ENCODE measurements around the gene MCF2L2. TPM values are rescaled to one million over a fixed set of nuclear protein-coding genes. Genes with fewer than 3 reads are reported as not detected.

MCF2L2 gene
- total RNA-seq, 1 donor from 2014 or later: 18.1 TPM

DNA sequence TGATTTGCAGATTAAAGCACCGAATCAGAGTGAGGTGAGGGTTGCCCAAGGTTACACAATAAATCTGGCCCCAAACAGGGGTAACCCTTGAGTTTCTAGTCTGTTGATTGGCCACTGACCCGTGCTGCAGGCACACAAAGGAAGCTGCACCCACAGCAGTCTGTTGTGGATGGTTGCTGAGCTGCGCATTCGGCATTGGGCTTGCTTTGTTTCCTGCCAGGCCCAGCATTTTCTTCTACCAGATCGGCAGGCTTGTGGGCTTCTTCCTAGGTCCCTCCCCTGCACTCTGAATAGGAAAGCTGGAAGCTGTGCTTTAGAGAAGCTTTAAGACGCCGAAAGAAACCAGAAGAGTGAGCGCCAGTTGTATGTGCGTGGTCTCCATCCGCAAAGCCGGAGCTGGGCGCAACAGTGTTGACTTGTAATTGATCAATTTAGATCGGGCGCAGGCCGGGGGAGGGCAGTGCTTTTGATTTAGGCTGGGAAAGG lies 163.2 kb downstream of the MCF2L2 start:
- H3K4me3 Mint-ChIP-seq (ENCODE audit: unreplicated experiment): no peak overlapping the region
- TF ChIP-seq, protein P1, sequence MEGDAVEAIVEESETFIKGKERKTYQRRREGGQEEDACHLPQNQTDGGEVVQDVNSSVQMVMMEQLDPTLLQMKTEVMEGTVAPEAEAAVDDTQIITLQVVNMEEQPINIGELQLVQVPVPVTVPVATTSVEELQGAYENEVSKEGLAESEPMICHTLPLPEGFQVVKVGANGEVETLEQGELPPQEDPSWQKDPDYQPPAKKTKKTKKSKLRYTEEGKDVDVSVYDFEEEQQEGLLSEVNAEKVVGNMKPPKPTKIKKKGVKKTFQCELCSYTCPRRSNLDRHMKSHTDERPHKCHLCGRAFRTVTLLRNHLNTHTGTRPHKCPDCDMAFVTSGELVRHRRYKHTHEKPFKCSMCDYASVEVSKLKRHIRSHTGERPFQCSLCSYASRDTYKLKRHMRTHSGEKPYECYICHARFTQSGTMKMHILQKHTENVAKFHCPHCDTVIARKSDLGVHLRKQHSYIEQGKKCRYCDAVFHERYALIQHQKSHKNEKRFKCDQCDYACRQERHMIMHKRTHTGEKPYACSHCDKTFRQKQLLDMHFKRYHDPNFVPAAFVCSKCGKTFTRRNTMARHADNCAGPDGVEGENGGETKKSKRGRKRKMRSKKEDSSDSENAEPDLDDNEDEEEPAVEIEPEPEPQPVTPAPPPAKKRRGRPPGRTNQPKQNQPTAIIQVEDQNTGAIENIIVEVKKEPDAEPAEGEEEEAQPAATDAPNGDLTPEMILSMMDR (IDR thresholded peaks at IDR 0.05; ENCODE audit: partially characterized antibody, unreplicated experiment): no peak
- H3K27me3 Mint-ChIP-seq (ENCODE audit: unreplicated experiment): no peaks in the 10 kb centered on the region
- peaks cover 4% of the 10 kb centered on the region for H3K4me1 Mint-ChIP-seq (ENCODE audit: low read depth, unreplicated experiment)
- H3K36me3 Mint-ChIP-seq (ENCODE audit: unreplicated experiment): no peaks in the 10 kb centered on the region
- H3K9me3 Mint-ChIP-seq (ENCODE audit: unreplicated experiment): no peaks in the 10 kb centered on the region
- DNase-seq: no peak
- no peak overlapping the region for H3K27ac Mint-ChIP-seq (ENCODE audit: unreplicated experiment)

DNA sequence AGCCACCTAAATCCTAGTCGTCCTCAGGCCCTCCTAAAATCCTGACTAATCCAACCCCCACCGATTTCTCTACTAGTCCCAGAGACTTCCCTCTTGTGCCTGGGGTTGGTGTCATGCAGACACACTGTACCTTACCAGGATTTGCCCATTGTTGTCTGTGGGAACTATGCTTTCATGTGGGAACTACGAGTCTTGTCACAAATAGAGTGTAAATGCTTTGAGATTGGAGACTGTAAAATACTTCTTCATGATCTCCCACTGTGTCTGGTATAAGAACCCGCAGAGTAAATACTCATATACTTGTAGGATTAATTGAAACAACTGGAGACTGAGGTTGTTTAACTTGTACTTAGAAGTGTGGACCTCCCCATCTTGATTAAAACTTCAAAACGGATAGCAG lies 164.2 kb downstream of the MCF2L2 start:
- H3K4me1 Mint-ChIP-seq (ENCODE audit: low read depth, unreplicated experiment): peaks cover 4% of the 10 kb centered on the region
- H3K27ac Mint-ChIP-seq (ENCODE audit: unreplicated experiment): no peak overlapping the region
- no peaks in the 10 kb centered on the region for H3K9me3 Mint-ChIP-seq (ENCODE audit: unreplicated experiment)
- no peaks in the 10 kb centered on the region for H3K27me3 Mint-ChIP-seq (ENCODE audit: unreplicated experiment)
- H3K36me3 Mint-ChIP-seq (ENCODE audit: unreplicated experiment): no peaks in the 10 kb centered on the region
- H3K4me3 Mint-ChIP-seq (ENCODE audit: unreplicated experiment): no peak overlapping the region
- TF ChIP-seq, protein P1 (IDR thresholded peaks at IDR 0.05; ENCODE audit: partially characterized antibody, unreplicated experiment): no peak
- DNase-seq: no peak

DNA sequence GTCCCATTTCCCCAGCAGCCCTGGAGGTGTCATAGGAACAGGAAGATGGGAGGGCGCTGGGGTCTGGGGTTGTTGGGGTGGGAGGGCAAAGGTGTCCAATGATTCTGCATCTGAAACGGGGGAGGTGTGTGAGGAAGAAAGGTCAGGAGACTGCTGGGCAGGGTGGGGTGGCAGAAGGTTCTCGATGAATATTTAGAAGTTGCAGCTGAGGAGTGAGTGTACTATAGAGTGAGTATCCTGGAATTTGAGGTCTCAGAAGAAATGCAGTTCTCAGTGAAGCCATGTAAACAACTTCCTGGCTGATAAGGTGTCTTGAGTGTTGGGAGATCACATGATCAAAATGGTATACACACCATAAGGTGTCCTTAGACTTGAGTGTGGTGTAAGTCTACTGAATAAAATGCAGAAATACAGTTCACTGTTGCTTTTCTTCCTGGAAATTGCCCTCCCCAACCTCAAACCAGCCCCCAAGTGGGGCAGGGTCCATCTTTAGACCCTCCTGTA lies 165.5 kb downstream of the MCF2L2 start:
- Mint-ChIP-seq H3K4me1 (ENCODE audit: low read depth, unreplicated experiment) (peaks cover 4% of the 10 kb centered on the region), H3K36me3 (ENCODE audit: unreplicated experiment) (no peaks in the 10 kb centered on the region), H3K27me3 (ENCODE audit: unreplicated experiment) (no peaks in the 10 kb centered on the region), H3K4me3 (ENCODE audit: unreplicated experiment) (no peak overlapping the region), H3K27ac (ENCODE audit: unreplicated experiment) (no peak overlapping the region), H3K9me3 (ENCODE audit: unreplicated experiment) (no peaks in the 10 kb centered on the region)
- TF ChIP-seq, protein P1 (IDR thresholded peaks at IDR 0.05; ENCODE audit: partially characterized antibody, unreplicated experiment): no peak
- DNase-seq: no peak

DNA sequence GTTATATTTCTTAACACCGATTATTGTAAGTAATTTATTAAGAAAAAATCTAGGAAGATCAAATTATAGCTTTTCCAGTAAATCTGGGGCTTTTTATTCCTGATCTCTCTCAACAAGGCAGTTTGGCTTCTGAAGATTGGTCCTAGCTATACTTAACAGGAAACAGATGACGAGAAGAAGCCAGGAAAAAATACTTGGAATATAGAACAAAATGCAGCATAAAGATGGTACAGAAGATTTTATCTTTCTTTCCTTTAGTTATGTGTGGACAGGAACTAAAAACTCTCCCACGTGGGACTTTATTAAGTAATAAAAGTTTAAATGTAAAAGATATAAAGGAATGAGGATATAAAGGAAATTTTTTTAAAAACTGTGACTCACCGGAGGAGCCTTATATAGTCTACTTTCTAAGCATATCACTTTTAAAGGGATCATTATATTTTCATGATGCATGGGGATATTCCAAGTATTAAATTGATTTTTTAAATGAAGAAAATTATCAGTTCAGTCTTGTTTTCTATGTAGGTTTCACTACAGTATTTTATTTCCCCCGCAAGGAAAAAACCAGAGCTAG lies 167.2 kb downstream of the MCF2L2 start:
- H3K4me1 Mint-ChIP-seq (ENCODE audit: low read depth, unreplicated experiment): peaks cover 1% of the 10 kb centered on the region
- H3K9me3 Mint-ChIP-seq (ENCODE audit: unreplicated experiment): no peaks in the 10 kb centered on the region
- no peaks in the 10 kb centered on the region for H3K36me3 Mint-ChIP-seq (ENCODE audit: unreplicated experiment)
- TF ChIP-seq, protein P1 (IDR thresholded peaks at IDR 0.05; ENCODE audit: partially characterized antibody, unreplicated experiment): no peak
- no peak overlapping the region for H3K27ac Mint-ChIP-seq (ENCODE audit: unreplicated experiment)
- DNase-seq: no peak
- no peaks in the 10 kb centered on the region for H3K27me3 Mint-ChIP-seq (ENCODE audit: unreplicated experiment)
- no peak overlapping the region for H3K4me3 Mint-ChIP-seq (ENCODE audit: unreplicated experiment)

DNA sequence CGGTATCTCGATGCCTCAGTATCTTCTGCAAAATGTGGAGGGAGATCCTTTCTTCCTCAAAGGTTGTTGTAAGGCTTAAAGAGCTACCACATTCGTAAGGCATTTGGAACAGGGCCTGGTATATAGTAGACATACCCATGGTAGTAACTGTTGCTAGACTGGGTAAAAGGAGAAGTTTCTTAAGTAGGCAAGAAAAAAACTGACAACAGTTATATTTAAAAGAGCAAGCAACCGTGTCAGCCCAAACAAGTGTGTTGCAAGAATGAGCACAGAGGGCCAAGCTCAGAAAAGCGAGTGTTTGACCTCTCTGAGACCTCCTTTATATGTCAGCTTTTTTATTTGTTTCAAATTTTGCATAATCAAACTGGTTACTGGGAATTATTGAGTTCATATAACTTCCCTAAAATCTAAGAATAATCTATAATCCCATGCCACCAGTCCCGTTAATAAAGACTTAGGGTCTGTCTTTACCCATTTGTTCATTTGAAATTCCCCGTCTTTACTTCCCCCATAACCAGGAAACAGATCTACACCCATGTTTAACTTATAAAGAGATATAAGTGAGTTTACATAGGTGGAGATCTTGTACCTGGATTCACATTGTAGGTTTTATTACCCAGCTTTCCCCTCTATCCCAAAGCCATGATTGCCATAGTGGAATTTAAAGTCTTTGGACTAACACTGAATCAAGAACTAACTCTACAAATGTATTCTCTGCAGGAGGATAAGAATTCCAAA lies 168.1 kb downstream of the MCF2L2 start:
- DNase-seq: no peak
- no peaks in the 10 kb centered on the region for H3K36me3 Mint-ChIP-seq (ENCODE audit: unreplicated experiment)
- no peak overlapping the region for H3K27ac Mint-ChIP-seq (ENCODE audit: unreplicated experiment)
- H3K4me3 Mint-ChIP-seq (ENCODE audit: unreplicated experiment): no peak overlapping the region
- peaks cover 2% of the 10 kb centered on the region for H3K27me3 Mint-ChIP-seq (ENCODE audit: unreplicated experiment)
- no peaks in the 10 kb centered on the region for H3K9me3 Mint-ChIP-seq (ENCODE audit: unreplicated experiment)
- TF ChIP-seq, protein P1 (IDR thresholded peaks at IDR 0.05; ENCODE audit: partially characterized antibody, unreplicated experiment): no peak
- no peaks in the 10 kb centered on the region for H3K4me1 Mint-ChIP-seq (ENCODE audit: low read depth, unreplicated experiment)
